Measurements from ENCODE around the gene KIAA1328.
"Not testable (repeated sequence)": the region's sequence is repeated elsewhere in the genome, so short reads cannot be mapped to it uniquely, and the experiment has no call there.

The KIAA1328 gene

GRCh38 chr18:36850527-36851201, 21.7 kb downstream of the KIAA1328 start:
- Histone ChIP-seq H3K9ac (ENCODE audit: low read depth, low read length) (no peak overlapping the region), H3K4me3 (ENCODE audit: low read depth, low read length) (no peak overlapping the region), H3K27me3 (ENCODE audit: control insufficient read depth, insufficient read depth, low read length) (no peaks in the 10 kb centered on the region), H3K4me1 (ENCODE audit: control insufficient read depth, insufficient read depth, low read length) (no peaks in the 10 kb centered on the region), H3K36me3 (ENCODE audit: control insufficient read depth, insufficient read depth, low read length) (no peaks in the 10 kb centered on the region), H3K9me3 (ENCODE audit: control insufficient read depth, insufficient read depth, low read length) (no peaks in the 10 kb centered on the region)

DNA sequence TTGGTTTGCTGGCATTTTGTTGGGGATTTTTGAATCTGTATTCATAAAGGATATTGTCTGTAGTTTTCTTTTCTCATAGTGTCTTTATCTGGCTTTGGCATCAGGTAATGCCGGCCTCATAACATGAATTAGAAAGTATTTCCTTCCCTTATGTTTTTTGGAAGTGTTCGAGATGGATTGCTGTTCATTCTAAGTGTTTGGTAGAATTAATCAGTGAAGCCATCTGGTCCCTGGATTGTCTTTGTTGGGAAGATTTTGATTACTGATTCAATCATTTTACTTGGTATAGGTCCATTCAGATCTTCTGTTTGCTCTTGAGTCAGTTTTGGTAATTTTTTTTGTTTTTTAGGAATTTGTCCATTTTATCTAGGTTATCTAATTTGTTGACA, 22.3 kb downstream of the KIAA1328 start:
- Histone ChIP-seq H3K4me3 (ENCODE audit: low read depth, low read length) (no peak overlapping the region), H3K36me3 (ENCODE audit: control insufficient read depth, insufficient read depth, low read length) (no peaks in the 10 kb centered on the region), H3K4me1 (ENCODE audit: control insufficient read depth, insufficient read depth, low read length) (no peaks in the 10 kb centered on the region), H3K27me3 (ENCODE audit: control insufficient read depth, insufficient read depth, low read length) (no peaks in the 10 kb centered on the region), H3K9ac (ENCODE audit: low read depth, low read length) (no peak overlapping the region), H3K9me3 (ENCODE audit: control insufficient read depth, insufficient read depth, low read length) (no peaks in the 10 kb centered on the region)

DNA sequence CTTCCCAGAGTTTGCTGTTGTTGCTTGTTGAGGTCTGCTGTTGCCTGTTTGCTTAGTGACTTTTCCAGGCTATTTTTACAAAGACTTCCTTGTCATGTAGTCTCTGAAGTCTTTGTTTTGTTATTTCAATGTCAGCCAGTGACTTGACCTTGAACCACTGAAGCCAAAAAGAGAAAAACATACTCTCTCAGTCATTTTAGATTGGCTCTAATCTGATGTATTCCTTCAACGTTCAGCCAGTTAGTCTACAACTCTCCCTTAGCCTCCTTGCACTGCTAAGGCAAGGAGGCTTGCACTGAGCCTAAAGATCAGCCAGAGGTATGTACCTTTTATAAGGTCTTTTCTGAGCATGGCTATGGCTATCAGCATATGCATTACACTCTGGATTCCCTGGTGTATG, 27.9 kb downstream of the KIAA1328 start:
- Histone ChIP-seq H3K36me3 (ENCODE audit: control insufficient read depth, insufficient read depth, low read length) (no peaks in the 10 kb centered on the region), H3K27me3 (ENCODE audit: control insufficient read depth, insufficient read depth, low read length) (no peaks in the 10 kb centered on the region), H3K4me1 (ENCODE audit: control insufficient read depth, insufficient read depth, low read length) (peaks cover 6% of the 10 kb centered on the region), H3K4me3 (ENCODE audit: low read depth, low read length) (no peak overlapping the region), H3K9ac (ENCODE audit: low read depth, low read length) (no peak overlapping the region), H3K9me3 (ENCODE audit: control insufficient read depth, insufficient read depth, low read length) (no peaks in the 10 kb centered on the region)

DNA sequence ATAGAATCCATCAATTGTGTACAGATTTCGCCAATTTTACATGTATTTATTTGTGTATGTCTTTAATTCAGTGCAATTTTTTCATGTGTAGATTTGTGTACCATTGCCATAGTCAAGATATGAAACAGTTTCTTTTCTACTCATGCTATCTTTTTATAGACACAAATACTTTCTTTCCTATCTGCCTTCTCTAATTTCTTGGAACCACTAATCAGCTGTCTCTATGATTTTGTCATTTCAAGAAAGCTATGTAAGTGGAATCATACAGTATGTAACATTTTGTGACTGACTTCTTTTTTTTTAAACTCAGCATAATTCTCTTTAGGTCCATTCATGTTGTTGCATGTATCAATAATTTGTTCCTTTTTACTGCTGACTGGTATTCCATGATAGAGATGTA, 33.3 kb downstream of the KIAA1328 start:
- no peaks in the 10 kb centered on the region for H3K36me3 ChIP-seq (ENCODE audit: control insufficient read depth, insufficient read depth, low read length)
- H3K9me3 ChIP-seq (ENCODE audit: control insufficient read depth, insufficient read depth, low read length), result no peaks in the 10 kb centered on the region
- no peaks in the 10 kb centered on the region for H3K4me1 ChIP-seq (ENCODE audit: control insufficient read depth, insufficient read depth, low read length)
- no peak overlapping the region for H3K9ac ChIP-seq (ENCODE audit: low read depth, low read length)
- no peak overlapping the region for H3K4me3 ChIP-seq (ENCODE audit: low read depth, low read length)
- H3K27me3 ChIP-seq (ENCODE audit: control insufficient read depth, insufficient read depth, low read length), result no peaks in the 10 kb centered on the region

- H3K9me3 ChIP-seq (ENCODE audit: control insufficient read depth, insufficient read depth, low read length), result no peaks in the 10 kb centered on the region
- H3K9ac ChIP-seq (ENCODE audit: low read depth, low read length), result no peak overlapping the region
- H3K4me1 ChIP-seq (ENCODE audit: control insufficient read depth, insufficient read depth, low read length), result no peaks in the 10 kb centered on the region
- H3K36me3 ChIP-seq (ENCODE audit: control insufficient read depth, insufficient read depth, low read length), result no peaks in the 10 kb centered on the region
- no peaks in the 10 kb centered on the region for H3K27me3 ChIP-seq (ENCODE audit: control insufficient read depth, insufficient read depth, low read length)
- H3K4me3 ChIP-seq (ENCODE audit: low read depth, low read length), result no peak overlapping the region
Measured at GRCh38 chr18:36867056-36867455, 38.1 kb downstream of the KIAA1328 start.

- H3K4me3 ChIP-seq (ENCODE audit: low read depth, low read length), result no peak overlapping the region
- H3K9me3 ChIP-seq (ENCODE audit: control insufficient read depth, insufficient read depth, low read length), result no peaks in the 10 kb centered on the region
- H3K4me1 ChIP-seq (ENCODE audit: control insufficient read depth, insufficient read depth, low read length), result no peaks in the 10 kb centered on the region
- H3K36me3 ChIP-seq (ENCODE audit: control insufficient read depth, insufficient read depth, low read length), result no peaks in the 10 kb centered on the region
- H3K27me3 ChIP-seq (ENCODE audit: control insufficient read depth, insufficient read depth, low read length), result no peaks in the 10 kb centered on the region
- no peak overlapping the region for H3K9ac ChIP-seq (ENCODE audit: low read depth, low read length)
Measured at GRCh38 chr18:36871801-36872200, 42.9 kb downstream of the KIAA1328 start.

DNA sequence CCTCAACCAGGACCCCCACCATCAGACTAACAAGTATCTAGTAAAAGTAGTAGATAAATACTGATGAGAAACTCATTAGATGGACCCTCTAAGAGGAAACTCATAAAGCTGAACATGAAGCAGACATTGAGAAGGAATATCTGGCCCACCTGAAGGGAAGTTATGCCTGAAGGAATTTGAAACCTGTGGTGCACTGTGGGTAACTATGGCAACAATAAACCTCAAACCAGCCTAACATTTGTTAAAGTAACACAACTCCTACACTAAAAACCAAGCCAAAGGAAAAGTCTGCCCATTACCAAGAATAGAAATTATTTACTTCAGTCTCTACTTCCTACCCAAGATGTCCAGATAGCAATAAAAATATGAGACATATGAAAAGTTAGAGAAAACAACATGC, 43.4 kb downstream of the KIAA1328 start:
- Histone ChIP-seq H3K27me3 (ENCODE audit: control insufficient read depth, insufficient read depth, low read length) (no peaks in the 10 kb centered on the region), H3K4me1 (ENCODE audit: control insufficient read depth, insufficient read depth, low read length) (no peaks in the 10 kb centered on the region), H3K4me3 (ENCODE audit: low read depth, low read length) (no peak overlapping the region), H3K9me3 (ENCODE audit: control insufficient read depth, insufficient read depth, low read length) (no peaks in the 10 kb centered on the region), H3K36me3 (ENCODE audit: control insufficient read depth, insufficient read depth, low read length) (no peaks in the 10 kb centered on the region), H3K9ac (ENCODE audit: low read depth, low read length) (no peak overlapping the region)

GRCh38 chr18:36873826-36874225, 44.9 kb downstream of the KIAA1328 start:
- H3K4me1 ChIP-seq (ENCODE audit: control insufficient read depth, insufficient read depth, low read length); H3K36me3 ChIP-seq (ENCODE audit: control insufficient read depth, insufficient read depth, low read length); H3K9me3 ChIP-seq (ENCODE audit: control insufficient read depth, insufficient read depth, low read length); H3K9ac ChIP-seq (ENCODE audit: low read depth, low read length); H3K27me3 ChIP-seq (ENCODE audit: control insufficient read depth, insufficient read depth, low read length); H3K4me3 ChIP-seq (ENCODE audit: low read depth, low read length): not testable (repeated sequence)

- H3K36me3 ChIP-seq (ENCODE audit: control insufficient read depth, insufficient read depth, low read length); H3K27me3 ChIP-seq (ENCODE audit: control insufficient read depth, insufficient read depth, low read length); H3K9ac ChIP-seq (ENCODE audit: low read depth, low read length); H3K4me1 ChIP-seq (ENCODE audit: control insufficient read depth, insufficient read depth, low read length); H3K4me3 ChIP-seq (ENCODE audit: low read depth, low read length); H3K9me3 ChIP-seq (ENCODE audit: control insufficient read depth, insufficient read depth, low read length): not testable (repeated sequence)
Measured at GRCh38 chr18:36879796-36880195, 50.9 kb downstream of the KIAA1328 start.

GRCh38 chr18:36885981-36886380, 57.1 kb downstream of the KIAA1328 start:
- H3K9me3 ChIP-seq (ENCODE audit: control insufficient read depth, insufficient read depth, low read length), result no peaks in the 10 kb centered on the region
- no peaks in the 10 kb centered on the region for H3K36me3 ChIP-seq (ENCODE audit: control insufficient read depth, insufficient read depth, low read length)
- H3K4me3 ChIP-seq (ENCODE audit: low read depth, low read length), result no peak overlapping the region
- H3K27me3 ChIP-seq (ENCODE audit: control insufficient read depth, insufficient read depth, low read length), result no peaks in the 10 kb centered on the region
- H3K9ac ChIP-seq (ENCODE audit: low read depth, low read length), result no peak overlapping the region
- peaks cover 4% of the 10 kb centered on the region for H3K4me1 ChIP-seq (ENCODE audit: control insufficient read depth, insufficient read depth, low read length)

DNA sequence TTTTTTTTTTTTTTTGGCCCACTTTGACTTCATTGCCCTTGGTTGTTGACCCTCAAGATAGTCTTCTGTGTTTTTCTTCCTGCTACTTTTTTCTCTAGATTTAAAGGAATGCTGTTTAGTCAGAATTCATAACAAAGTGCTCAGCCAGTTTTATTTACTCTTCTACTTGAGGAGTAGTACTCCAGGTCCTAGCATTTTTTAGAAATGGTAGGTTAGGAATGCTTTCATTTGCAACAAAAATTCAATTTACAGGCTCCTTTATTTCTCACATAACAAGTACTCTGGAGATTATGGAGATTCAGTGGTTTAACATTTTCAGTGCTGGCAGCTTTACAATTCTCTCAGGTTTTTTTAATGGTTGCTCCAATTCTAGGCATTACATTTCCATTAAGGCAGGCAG, 58.2 kb downstream of the KIAA1328 start:
- Histone ChIP-seq H3K4me1 (ENCODE audit: control insufficient read depth, insufficient read depth, low read length) (peaks cover 4% of the 10 kb centered on the region), H3K4me3 (ENCODE audit: low read depth, low read length) (no peak overlapping the region), H3K27me3 (ENCODE audit: control insufficient read depth, insufficient read depth, low read length) (no peaks in the 10 kb centered on the region)

GRCh38 chr18:36887864-36888263, 58.9 kb downstream of the KIAA1328 start:
- Histone ChIP-seq H3K27me3 (ENCODE audit: control insufficient read depth, insufficient read depth, low read length) (no peaks in the 10 kb centered on the region), H3K9ac (ENCODE audit: low read depth, low read length) (peak overlapping the region; percentile 41), H3K36me3 (ENCODE audit: control insufficient read depth, insufficient read depth, low read length) (no peaks in the 10 kb centered on the region), H3K4me1 (ENCODE audit: control insufficient read depth, insufficient read depth, low read length) (peaks cover 4% of the 10 kb centered on the region), H3K4me3 (ENCODE audit: low read depth, low read length) (no peak overlapping the region), H3K9me3 (ENCODE audit: control insufficient read depth, insufficient read depth, low read length) (no peaks in the 10 kb centered on the region)

More for the DNA sequence above, 58.2 kb downstream of the KIAA1328 start:
- Histone ChIP-seq H3K9ac (ENCODE audit: low read depth, low read length) (no peak overlapping the region), H3K36me3 (ENCODE audit: control insufficient read depth, insufficient read depth, low read length) (no peaks in the 10 kb centered on the region), H3K9me3 (ENCODE audit: control insufficient read depth, insufficient read depth, low read length) (no peaks in the 10 kb centered on the region)
